Tibial nerve (tissue), 4 donors: ENCODE measurements around the gene LPAR1. TPM values are rescaled to one million over a fixed set of nuclear protein-coding genes. Genes with fewer than 3 reads are reported as not detected.
"Not testable (repeated sequence)": the region's sequence is repeated elsewhere in the genome, so short reads cannot be mapped to it uniquely, and the experiment has no call there.

ENCODE experiments used
- DNase-seq, 2 donors: peaks; one replicate each; pipeline ENCODE4 v3.0.0-alpha.2; 2019; ENCODE audit warnings: low spot score in 2 of 2
- H3K27ac ChIP-seq, 4 donors: fragments of 200-600 bp; sonication (generic) in 3 of 4; one replicate each; pipeline ENCODE4 v1.5.1; 2017 to 2019; ENCODE audit warnings: mild to moderate bottlenecking in 1 of 4
- H3K27me3 ChIP-seq, 2 donors: fragments of 200-600 bp; sonication (generic) in 1 of 2; one replicate each; pipeline versions ENCODE4 v1.5.1 to v1.6.0; 2017 to 2019
- H3K36me3 ChIP-seq, 3 donors: fragments of 200-600 bp; sonication (generic); one replicate each; pipeline ENCODE4 v1.5.1; 2018 to 2019
- H3K4me1 ChIP-seq, 4 donors: fragments of 200-600 bp; sonication (generic) in 3 of 4; one replicate each; pipeline ENCODE4 v1.5.1; 2017 to 2019
- H3K4me3 ChIP-seq, 4 donors: fragments of 200-600 bp; sonication (generic) in 3 of 4; one replicate each; pipeline ENCODE4 v1.5.1; 2017 to 2019; ENCODE audit warnings: mild to moderate bottlenecking in 1 of 4, moderate library complexity in 1 of 4
- H3K9me3 ChIP-seq, 4 donors: fragments of 200-600 bp; sonication (generic) in 3 of 4; one replicate each; pipeline ENCODE4 v1.5.1; 2017 to 2019
- EP300 ChIP-seq, 2 donors: sonication (generic); formaldehyde crosslinking; IDR thresholded peaks; one replicate each; pipeline ENCODE4 v1.6.1; 2017; ENCODE audit warnings: antibody characterized with exemption in 2 of 2, mild to moderate bottlenecking in 1 of 2
- POLR2A ChIP-seq, 2 donors: fragments of 450-650 bp; IDR thresholded peaks; one replicate each; pipeline ENCODE4 v1.6.1; 2017; ENCODE audit warnings: antibody characterized with exemption in 2 of 2, mild to moderate bottlenecking in 2 of 2, moderate library complexity in 2 of 2
- WGBS, 2 donors: methylation state at CpG; one replicate each; pipeline ENCODE4 v1.1.5; 2018; 5-methylcytosine and 5-hydroxymethylcytosine counted together
- total RNA-seq, 4 donors: library from RNA; depleted of rRNA; stranded (reverse); fragments of >200 nt; gene quantifications; one replicate each; pipeline ENCODE4 v1.1.0, GENCODE V29; 2016
- TF ChIP-seq, protein P1 (sequence below), 5 experiments: fragments of 200-600 bp in 3 of 5; fragments of 450-650 bp in 2 of 5; sonication (generic) in 3 of 5; IDR thresholded peaks; one replicate each; pipeline ENCODE4 v1.5.1; 2016 to 2019; ENCODE audit warnings: antibody characterized with exemption in 5 of 5, mild to moderate bottlenecking in 3 of 5, moderate library complexity in 2 of 5

The LPAR1 gene
- total RNA-seq, 4 donors from 2014 or later: 156 to 238 (median 199) TPM

DNA sequence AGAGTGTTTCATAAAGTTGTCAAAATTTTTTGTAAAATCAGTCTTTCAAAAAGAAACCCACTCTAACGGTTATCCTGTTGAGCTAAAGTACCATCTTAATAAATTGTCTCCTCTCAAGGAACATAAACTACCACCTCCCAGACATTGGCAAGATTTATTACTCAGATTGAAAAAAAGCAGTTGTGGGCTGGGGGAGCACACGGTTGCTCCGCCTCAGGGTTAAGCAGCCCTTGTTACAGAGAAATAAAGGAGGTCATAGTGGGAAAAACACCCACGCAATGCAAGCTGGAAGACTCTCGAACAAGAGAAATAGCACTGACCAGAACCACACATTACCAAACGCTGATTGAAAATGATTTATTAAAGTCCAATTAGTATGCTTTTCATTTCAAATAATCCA is 165.3 kb downstream of the LPAR1 start:
- H3K9me3 ChIP-seq: no peaks in the 10 kb centered on the region
- TF ChIP-seq, protein P1, sequence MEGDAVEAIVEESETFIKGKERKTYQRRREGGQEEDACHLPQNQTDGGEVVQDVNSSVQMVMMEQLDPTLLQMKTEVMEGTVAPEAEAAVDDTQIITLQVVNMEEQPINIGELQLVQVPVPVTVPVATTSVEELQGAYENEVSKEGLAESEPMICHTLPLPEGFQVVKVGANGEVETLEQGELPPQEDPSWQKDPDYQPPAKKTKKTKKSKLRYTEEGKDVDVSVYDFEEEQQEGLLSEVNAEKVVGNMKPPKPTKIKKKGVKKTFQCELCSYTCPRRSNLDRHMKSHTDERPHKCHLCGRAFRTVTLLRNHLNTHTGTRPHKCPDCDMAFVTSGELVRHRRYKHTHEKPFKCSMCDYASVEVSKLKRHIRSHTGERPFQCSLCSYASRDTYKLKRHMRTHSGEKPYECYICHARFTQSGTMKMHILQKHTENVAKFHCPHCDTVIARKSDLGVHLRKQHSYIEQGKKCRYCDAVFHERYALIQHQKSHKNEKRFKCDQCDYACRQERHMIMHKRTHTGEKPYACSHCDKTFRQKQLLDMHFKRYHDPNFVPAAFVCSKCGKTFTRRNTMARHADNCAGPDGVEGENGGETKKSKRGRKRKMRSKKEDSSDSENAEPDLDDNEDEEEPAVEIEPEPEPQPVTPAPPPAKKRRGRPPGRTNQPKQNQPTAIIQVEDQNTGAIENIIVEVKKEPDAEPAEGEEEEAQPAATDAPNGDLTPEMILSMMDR (IDR thresholded peaks at IDR 0.05): no peak
- TF ChIP-seq POLR2A (IDR thresholded peaks at IDR 0.05) (no peak), EP300 (IDR thresholded peaks at IDR 0.05) (no peak)
- H3K4me3 ChIP-seq: no peak overlapping the region
- peak overlapping the region in 3 of 4 donors; percentile 24 to 65 (median 59) for H3K27ac ChIP-seq
- DNase-seq: no peak
- H3K27me3 ChIP-seq: no peaks in the 10 kb centered on the region
- H3K36me3 ChIP-seq: peaks cover 0 to 17% (median 0%) of the 10 kb centered on the region in 3 donors
- H3K4me1 ChIP-seq: peaks cover 3 to 56% (median 7%) of the 10 kb centered on the region in 4 donors
- 36 to 51% methylated on average over 6 of the region's 6 CpGs for WGBS, 2 donors

DNA sequence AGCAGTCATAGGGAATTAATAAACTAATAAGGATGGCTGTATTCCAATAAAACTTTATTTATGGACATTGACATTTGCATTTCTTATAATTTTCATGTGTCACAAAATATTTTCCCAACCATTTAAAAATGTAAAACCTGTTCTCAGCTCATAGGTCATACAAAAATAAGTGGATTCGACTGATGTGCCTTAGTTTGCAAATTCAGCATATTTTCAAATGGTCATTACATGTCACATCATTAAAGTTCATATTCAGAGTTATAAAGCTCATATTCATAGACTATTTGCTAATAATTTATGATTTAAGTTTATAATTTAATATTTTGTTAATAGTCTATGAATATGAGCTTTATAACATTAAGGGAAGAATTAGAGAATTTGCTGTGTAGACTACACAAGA is 166.5 kb downstream of the LPAR1 start:
- Histone ChIP-seq H3K9me3 (no peaks in the 10 kb centered on the region), H3K36me3 (peaks cover 0 to 17% (median 0%) of the 10 kb centered on the region in 3 donors), H3K27me3 (no peaks in the 10 kb centered on the region), H3K27ac (peak overlapping the region in 2 of 4 donors; percentile 59 to 65), H3K4me1 (peaks cover 0 to 45% (median 3%) of the 10 kb centered on the region in 4 donors), H3K4me3 (no peak overlapping the region)
- DNase-seq: no peak
- WGBS, 2 donors: 78 to 79% methylated on average over 1 of the region's 1 CpG
- no peak for TF ChIP-seq POLR2A (IDR thresholded peaks at IDR 0.05)
- TF ChIP-seq, protein P1 (IDR thresholded peaks at IDR 0.05): no peak
- no peak for TF ChIP-seq EP300 (IDR thresholded peaks at IDR 0.05)

DNA sequence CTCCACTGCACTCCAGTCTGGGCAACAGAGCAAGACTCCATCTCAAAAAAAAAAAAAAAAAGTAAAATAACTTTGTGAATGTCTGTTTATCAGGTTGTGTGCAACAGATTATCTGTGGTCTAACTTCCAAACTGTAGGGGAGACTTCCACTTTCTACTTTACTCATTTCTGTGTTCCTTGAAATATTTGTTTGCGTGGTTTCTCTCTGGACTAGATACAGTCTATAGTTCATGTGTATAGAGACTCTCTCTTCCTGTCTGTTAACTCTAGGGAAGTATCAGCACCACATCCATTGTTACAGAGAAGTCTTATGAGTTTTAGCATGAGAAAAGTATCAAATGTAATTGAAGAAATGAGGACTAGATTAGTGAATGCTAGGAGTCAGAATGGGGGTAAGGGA is 168.3 kb downstream of the LPAR1 start:
- peak overlapping the region in 1 of 4 donors; percentile 3 for H3K27ac ChIP-seq
- no peaks in the 10 kb centered on the region for H3K27me3 ChIP-seq
- WGBS, 2 donors: 75 to 100% methylated on average over 1 of the region's 1 CpG
- no peak for DNase-seq
- TF ChIP-seq EP300 (IDR thresholded peaks at IDR 0.05): no peak
- no peak for TF ChIP-seq POLR2A (IDR thresholded peaks at IDR 0.05)
- TF ChIP-seq, protein P1 (IDR thresholded peaks at IDR 0.05): no peak
- peaks cover 0 to 11% (median 0%) of the 10 kb centered on the region in 3 donors for H3K36me3 ChIP-seq
- H3K4me1 ChIP-seq: peaks cover 0 to 31% (median 3%) of the 10 kb centered on the region in 4 donors
- no peaks in the 10 kb centered on the region for H3K9me3 ChIP-seq
- H3K4me3 ChIP-seq: no peak overlapping the region

DNA sequence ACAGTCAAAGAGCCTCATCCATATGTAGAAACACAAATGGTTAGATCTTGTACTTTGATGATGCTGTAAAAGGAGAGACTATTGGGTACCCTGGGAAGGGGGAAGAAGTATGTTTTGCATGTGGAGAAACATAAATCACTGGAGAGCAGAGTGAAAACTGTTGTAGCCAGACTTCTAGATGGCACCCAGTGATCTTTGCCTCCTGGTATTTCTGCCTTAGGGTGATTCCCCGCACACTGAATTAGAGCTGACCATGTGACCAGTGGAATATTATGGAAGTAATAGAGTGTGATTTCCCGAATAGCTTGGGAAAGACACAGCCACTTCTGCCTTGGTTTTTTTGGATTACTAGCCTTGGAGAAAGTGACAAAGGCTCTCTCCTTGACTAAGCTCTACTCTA is 174.3 kb downstream of the LPAR1 start:
- H3K36me3 ChIP-seq: no peaks in the 10 kb centered on the region
- no peaks in the 10 kb centered on the region for H3K27me3 ChIP-seq
- H3K27ac ChIP-seq: no peak overlapping the region
- no peak for DNase-seq
- no peak overlapping the region for H3K4me3 ChIP-seq
- H3K9me3 ChIP-seq: peaks cover 0 to 22% (median 2%) of the 10 kb centered on the region in 4 donors
- no peak for TF ChIP-seq EP300 (IDR thresholded peaks at IDR 0.05)
- no peaks in the 10 kb centered on the region for H3K4me1 ChIP-seq
- 67 to 86% methylated on average over 2 of the region's 2 CpGs for WGBS, 2 donors

DNA sequence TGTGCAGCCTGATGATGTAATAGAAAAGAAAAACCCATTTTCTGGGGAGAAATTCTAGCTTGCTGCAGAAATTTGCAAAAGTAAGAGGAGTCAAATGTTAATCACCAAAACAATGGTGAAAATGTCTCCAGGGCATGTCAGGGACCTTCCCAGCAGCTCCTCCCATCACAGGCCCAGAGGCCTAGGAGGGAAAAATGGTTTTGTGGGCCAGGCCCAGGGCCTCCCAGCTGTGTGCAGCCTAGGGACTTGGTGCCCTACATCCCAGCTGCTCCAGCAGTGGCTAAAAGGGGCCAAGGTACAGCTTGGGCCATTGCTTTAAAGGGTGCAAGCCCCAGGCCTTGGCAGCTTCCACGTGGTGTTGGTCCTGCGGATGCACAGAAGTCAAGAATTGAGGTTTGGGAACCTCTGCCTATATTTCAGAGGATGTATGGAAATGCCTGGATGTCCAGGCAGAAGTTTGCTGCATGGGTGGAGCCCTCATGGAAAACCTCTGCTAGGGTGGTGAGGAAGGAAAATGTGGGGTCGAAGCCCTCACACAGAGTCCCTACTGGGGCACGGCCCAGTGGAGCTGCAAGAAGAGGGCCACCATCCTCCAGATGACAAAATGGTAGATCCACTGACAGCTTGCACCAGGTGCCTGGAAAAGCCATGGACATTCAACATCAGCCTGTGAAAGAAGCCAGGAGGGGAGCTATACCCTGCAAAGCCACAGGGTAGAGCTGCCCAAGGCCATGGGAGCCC is 176.7 kb downstream of the LPAR1 start:
- H3K4me1 ChIP-seq, H3K36me3 ChIP-seq, DNase-seq, H3K4me3 ChIP-seq, H3K27ac ChIP-seq, H3K27me3 ChIP-seq: not testable (repeated sequence)
- 96 to 97% methylated on average over 4 of the region's 4 CpGs for WGBS, 2 donors
- H3K9me3 ChIP-seq: peaks cover 0 to 22% (median 2%) of the 10 kb centered on the region in 4 donors

DNA sequence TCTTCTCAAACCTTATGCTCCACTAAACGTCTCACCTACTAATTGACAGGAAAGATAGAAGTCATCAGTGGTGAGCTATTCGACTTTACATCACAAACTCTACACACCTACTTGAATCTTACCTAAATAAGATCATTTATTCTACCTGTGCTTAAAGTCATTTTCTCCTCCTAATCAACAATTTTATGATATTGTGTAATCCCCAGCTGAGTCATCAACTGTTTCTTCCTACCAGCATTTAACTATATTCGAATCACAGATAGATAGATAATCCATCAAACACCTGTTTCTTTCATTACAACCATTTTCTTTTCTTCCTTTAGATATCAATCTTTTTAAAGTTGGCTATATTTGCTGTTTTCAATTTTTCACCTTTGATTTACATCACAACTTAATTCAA is 181.5 kb downstream of the LPAR1 start:
- Histone ChIP-seq H3K27me3 (no peaks in the 10 kb centered on the region), H3K36me3 (peaks cover 0 to 13% (median 0%) of the 10 kb centered on the region in 3 donors), H3K4me1 (no peaks in the 10 kb centered on the region), H3K27ac (no peak overlapping the region), H3K9me3 (peaks cover 0 to 38% (median 2%) of the 10 kb centered on the region in 4 donors), H3K4me3 (no peak overlapping the region)
- WGBS, 2 donors: 87 to 88% methylated on average over 3 of the region's 3 CpGs
- DNase-seq: no peak
- no peak for TF ChIP-seq EP300 (IDR thresholded peaks at IDR 0.05)
- TF ChIP-seq POLR2A (IDR thresholded peaks at IDR 0.05): no peak
- TF ChIP-seq, protein P1 (IDR thresholded peaks at IDR 0.05): no peak
